Osteocyte (in vitro differentiated cells): ENCODE results near the gene CEP68. TPM values are rescaled to one million over a fixed set of nuclear protein-coding genes. Genes with fewer than 3 reads are reported as not detected.
"Not testable (repeated sequence)": the region's sequence is repeated elsewhere in the genome, so short reads cannot be mapped to it uniquely, and the experiment has no call there.

ENCODE experiments used
- DNase-seq: peaks from one replicate; pipeline ENCODE4 v3.0.0; 2021; ENCODE audit warnings: mixed read lengths; ENCODE audit not compliant: unreplicated experiment; ENCODE audit errors: extremely low spot score
- H3K27ac Mint-ChIP-seq: one replicate; pipeline ENCODE4 v1.8.0; 2021; ENCODE audit warnings: mild to moderate bottlenecking, mixed read lengths; ENCODE audit not compliant: unreplicated experiment
- H3K27me3 Mint-ChIP-seq: one replicate; pipeline ENCODE4 v1.8.0; 2021; ENCODE audit warnings: mixed read lengths; ENCODE audit not compliant: unreplicated experiment
- H3K36me3 Mint-ChIP-seq: one replicate; pipeline ENCODE4 v1.8.0; 2021; ENCODE audit warnings: mixed read lengths; ENCODE audit not compliant: unreplicated experiment
- H3K4me1 Mint-ChIP-seq: one replicate; pipeline ENCODE4 v1.8.0; 2021; ENCODE audit warnings: mixed read lengths; ENCODE audit not compliant: unreplicated experiment
- H3K4me3 Mint-ChIP-seq: one replicate; pipeline ENCODE4 v1.8.0; 2021; ENCODE audit warnings: mild to moderate bottlenecking, moderate library complexity, mixed read lengths; ENCODE audit not compliant: unreplicated experiment
- H3K9me3 Mint-ChIP-seq: one replicate; pipeline ENCODE4 v1.8.0; 2021; ENCODE audit warnings: mixed read lengths; ENCODE audit not compliant: unreplicated experiment
- CTCF ChIP-seq: fragments of 200-600 bp; sonication (generic); IDR thresholded peaks from 2 replicates; pipeline ENCODE4 v1.5.0; 2021; ENCODE audit warnings: antibody characterized with exemption, mild to moderate bottlenecking, moderate library complexity
- total RNA-seq: library from RNA; stranded (reverse); gene quantifications from 2 replicates; pipeline ENCODE4 v1.2.1, GENCODE V29; 2021

Gene CEP68
- total RNA-seq, 1 donor from 2014 or later: 20.7 TPM

- peak overlapping the region; percentile 10 for H3K27ac Mint-ChIP-seq
- no peak for DNase-seq
- TF ChIP-seq CTCF: peak; percentile 42
- H3K4me3 Mint-ChIP-seq: no peak overlapping the region
- H3K9me3 Mint-ChIP-seq: no peaks in the 10 kb centered on the region
- H3K27me3 Mint-ChIP-seq: no peaks in the 10 kb centered on the region
- H3K4me1 Mint-ChIP-seq: peaks cover 51% of the 10 kb centered on the region
- H3K36me3 Mint-ChIP-seq: peaks cover 54% of the 10 kb centered on the region
Measured at GRCh38 chr2:65017335-65017734, 38.9 kb upstream of the CEP68 start.

- H3K9me3 Mint-ChIP-seq: no peaks in the 10 kb centered on the region
- no peaks in the 10 kb centered on the region for H3K27me3 Mint-ChIP-seq
- TF ChIP-seq CTCF: no peak
- H3K36me3 Mint-ChIP-seq: peaks cover 56% of the 10 kb centered on the region
- no peak for DNase-seq
- no peak overlapping the region for H3K4me3 Mint-ChIP-seq
- peaks cover 56% of the 10 kb centered on the region for H3K4me1 Mint-ChIP-seq
- no peak overlapping the region for H3K27ac Mint-ChIP-seq
Measured at GRCh38 chr2:65018141-65018582, 38.1 kb upstream of the CEP68 start.

GRCh38 chr2:65019010-65019409, 37.2 kb upstream of the CEP68 start:
- peaks cover 52% of the 10 kb centered on the region for H3K36me3 Mint-ChIP-seq
- no peaks in the 10 kb centered on the region for H3K9me3 Mint-ChIP-seq

GRCh38 chr2:65019675-65020195, 36.5 kb upstream of the CEP68 start:
- Mint-ChIP-seq H3K27ac (peak overlapping the region; percentile 78), H3K27me3 (no peaks in the 10 kb centered on the region), H3K36me3 (peaks cover 49% of the 10 kb centered on the region), H3K4me3 (no peak overlapping the region), H3K9me3 (no peaks in the 10 kb centered on the region), H3K4me1 (peaks cover 66% of the 10 kb centered on the region)
- no peak for TF ChIP-seq CTCF
- DNase-seq: no peak

More at GRCh38 chr2:65019010-65019409, 37.2 kb upstream of the CEP68 start:
- no peak for DNase-seq
- no peak overlapping the region for H3K4me3 Mint-ChIP-seq
- peaks cover 61% of the 10 kb centered on the region for H3K4me1 Mint-ChIP-seq
- TF ChIP-seq CTCF: no peak
- H3K27me3 Mint-ChIP-seq: no peaks in the 10 kb centered on the region
- peak overlapping the region; percentile 78 for H3K27ac Mint-ChIP-seq

GRCh38 chr2:65020251-65020650, 36.0 kb upstream of the CEP68 start:
- Mint-ChIP-seq H3K27ac (peak overlapping the region; percentile 78), H3K36me3 (peaks cover 45% of the 10 kb centered on the region), H3K4me1 (peaks cover 62% of the 10 kb centered on the region)
- not testable (repeated sequence) for H3K9me3 Mint-ChIP-seq, H3K4me3 Mint-ChIP-seq, H3K27me3 Mint-ChIP-seq, DNase-seq
